Thoracic aorta (tissue), 2 donors: ENCODE data around the gene EFS. TPM values are rescaled to one million over a fixed set of nuclear protein-coding genes. Genes with fewer than 3 reads are reported as not detected.

ENCODE experiments used
- ATAC-seq: fragments of 150-250 bp; one replicate; pipeline ENCODE4 v1.8.0; 2017; ENCODE audit warnings: low read depth; ENCODE audit not compliant: insufficient number of reproducible peaks, low FRiP score
- DNase-seq: peaks from one replicate; pipeline ENCODE4 v3.0.0-alpha.2; 2020; ENCODE audit warnings: low spot score
- H3K27ac ChIP-seq, 2 donors: fragments of 200-600 bp; sonication (generic); 1 replicate in 1 of 2; 2 replicates in 1 of 2; pipeline ENCODE4 v1.5.1; 2016; ENCODE audit warnings: mild to moderate bottlenecking in 2 of 2, moderate library complexity in 2 of 2
- H3K27me3 ChIP-seq: fragments of 200-600 bp; sonication (generic); replicated peaks from 2 replicates; pipeline ENCODE4 v1.6.0; 2016; ENCODE audit warnings: mild to moderate bottlenecking; ENCODE audit not compliant: insufficient read depth
- H3K36me3 ChIP-seq: fragments of 200-600 bp; sonication (generic); one replicate; pipeline ENCODE4 v1.5.1; 2016
- H3K4me1 ChIP-seq, 2 donors: fragments of 200-600 bp; sonication (generic); 1 replicate in 1 of 2; 2 replicates in 1 of 2; pipeline versions ENCODE4 v1.5.1 to v1.6.0; 2016; ENCODE audit warnings: low read depth in 2 of 2, mild to moderate bottlenecking in 1 of 2; ENCODE audit not compliant: control insufficient read depth in 1 of 2
- H3K4me3 ChIP-seq: fragments of 200-600 bp; sonication (generic); 2 replicates; pipeline ENCODE4 v1.5.1; 2016; ENCODE audit warnings: mild to moderate bottlenecking
- H3K9me3 ChIP-seq: fragments of 200-600 bp; sonication (generic); 2 replicates; pipeline ENCODE4 v1.5.1; 2016
- total RNA-seq, 2 donors: library from RNA; depleted of rRNA; stranded (reverse); fragments of >200 nt; gene quantifications; one replicate each; pipeline versions ENCODE4 v1.1.0 to v1.2.3, GENCODE V29; 2016
- TF ChIP-seq, protein P1 (sequence below): fragments of 200-600 bp; sonication (generic); IDR thresholded peaks from one replicate; pipeline ENCODE4 v1.5.1; 2019; ENCODE audit warnings: antibody characterized with exemption

EFS gene
- total RNA-seq, 2 donors from 2014 or later = 23.3 to 38.2 TPM

DNA sequence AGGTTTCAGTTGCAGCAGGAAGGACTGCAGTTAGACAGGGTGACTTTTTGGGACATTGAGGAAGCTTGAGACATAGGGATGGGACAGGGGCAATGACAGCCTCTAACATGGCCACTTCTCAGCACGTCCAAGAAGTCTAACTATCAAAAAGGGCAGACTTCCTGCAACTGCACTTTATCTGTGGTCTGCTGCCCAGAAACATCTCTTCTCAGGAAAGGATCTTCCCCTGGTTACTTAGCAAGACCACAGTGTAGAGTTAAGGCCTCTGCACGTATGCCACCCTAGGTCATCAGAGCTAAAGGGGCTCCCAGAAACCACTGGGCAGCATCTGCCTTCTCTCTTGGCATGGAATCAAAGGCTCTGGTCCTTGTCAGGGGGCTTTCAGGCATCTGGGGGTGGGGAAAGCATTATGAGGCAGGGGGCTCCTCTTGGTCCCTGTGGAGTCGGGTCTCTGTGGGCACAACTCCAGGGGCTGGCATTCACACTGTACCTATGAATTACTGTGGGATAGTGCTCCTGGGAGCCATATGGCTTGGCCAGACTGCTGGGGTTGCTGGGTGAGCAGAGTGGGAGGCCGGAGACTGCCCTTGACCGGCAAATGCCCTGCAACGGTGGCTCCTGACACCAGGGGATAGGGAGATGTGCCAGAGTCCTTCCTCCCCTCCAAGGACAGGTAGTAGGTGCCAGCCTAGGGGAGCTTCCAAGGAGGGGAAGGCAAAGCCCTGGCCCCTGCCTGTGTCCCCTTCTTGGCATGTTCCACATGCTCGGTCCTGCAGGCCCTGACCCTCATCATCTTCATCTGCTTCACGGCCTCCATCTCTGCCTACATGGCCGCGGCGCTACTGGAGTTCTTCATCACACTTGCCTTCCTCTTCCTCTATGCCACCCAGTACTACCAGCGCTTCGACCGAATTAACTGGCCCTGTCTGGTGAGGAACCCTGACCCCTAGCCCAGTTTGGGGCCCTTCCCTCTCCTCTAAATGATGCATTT is 12.9 kb upstream of the EFS start:
- H3K27ac ChIP-seq = peak overlapping the region; percentile 5 to 57
- TF ChIP-seq, protein P1, sequence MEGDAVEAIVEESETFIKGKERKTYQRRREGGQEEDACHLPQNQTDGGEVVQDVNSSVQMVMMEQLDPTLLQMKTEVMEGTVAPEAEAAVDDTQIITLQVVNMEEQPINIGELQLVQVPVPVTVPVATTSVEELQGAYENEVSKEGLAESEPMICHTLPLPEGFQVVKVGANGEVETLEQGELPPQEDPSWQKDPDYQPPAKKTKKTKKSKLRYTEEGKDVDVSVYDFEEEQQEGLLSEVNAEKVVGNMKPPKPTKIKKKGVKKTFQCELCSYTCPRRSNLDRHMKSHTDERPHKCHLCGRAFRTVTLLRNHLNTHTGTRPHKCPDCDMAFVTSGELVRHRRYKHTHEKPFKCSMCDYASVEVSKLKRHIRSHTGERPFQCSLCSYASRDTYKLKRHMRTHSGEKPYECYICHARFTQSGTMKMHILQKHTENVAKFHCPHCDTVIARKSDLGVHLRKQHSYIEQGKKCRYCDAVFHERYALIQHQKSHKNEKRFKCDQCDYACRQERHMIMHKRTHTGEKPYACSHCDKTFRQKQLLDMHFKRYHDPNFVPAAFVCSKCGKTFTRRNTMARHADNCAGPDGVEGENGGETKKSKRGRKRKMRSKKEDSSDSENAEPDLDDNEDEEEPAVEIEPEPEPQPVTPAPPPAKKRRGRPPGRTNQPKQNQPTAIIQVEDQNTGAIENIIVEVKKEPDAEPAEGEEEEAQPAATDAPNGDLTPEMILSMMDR = no peak

DNA sequence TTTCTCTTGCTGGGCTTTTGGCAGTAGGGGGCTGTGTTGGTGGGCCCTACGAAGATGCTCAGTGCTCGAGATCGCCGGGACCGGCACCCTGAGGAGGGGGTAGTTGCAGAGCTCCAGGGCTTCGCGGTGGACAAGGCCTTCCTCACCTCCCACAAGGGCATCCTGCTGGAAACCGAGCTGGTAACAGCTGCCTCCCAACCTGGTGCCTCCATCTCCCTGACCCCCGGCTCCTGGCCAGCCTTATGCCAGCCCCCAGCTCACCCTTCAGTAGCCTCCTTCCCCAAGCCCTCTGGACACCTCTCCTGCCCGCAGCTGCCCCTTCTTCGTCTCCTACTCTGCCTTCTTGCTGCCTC is 12.2 kb upstream of the EFS start:
- peaks cover 0 to 4% of the 10 kb centered on the region in 2 donors for H3K4me1 ChIP-seq
- no peaks in the 10 kb centered on the region for H3K27me3 ChIP-seq
- no peaks in the 10 kb centered on the region for H3K9me3 ChIP-seq
- ATAC-seq (no peak), DNase-seq (no peak)
- H3K27ac ChIP-seq = peak overlapping the region; percentile 5 to 57
- TF ChIP-seq, protein P1 = no peak
- H3K4me3 ChIP-seq = peak overlapping the region; percentile 62
- H3K36me3 ChIP-seq = no peaks in the 10 kb centered on the region

More for the DNA sequence above, 12.9 kb upstream of the EFS start:
- Histone ChIP-seq H3K4me1 (peaks cover 0 to 4% of the 10 kb centered on the region in 2 donors), H3K27me3 (no peaks in the 10 kb centered on the region), H3K9me3 (no peaks in the 10 kb centered on the region), H3K4me3 (no peak overlapping the region), H3K36me3 (no peaks in the 10 kb centered on the region)
- DNase-seq (no peak), ATAC-seq (no peak)

DNA sequence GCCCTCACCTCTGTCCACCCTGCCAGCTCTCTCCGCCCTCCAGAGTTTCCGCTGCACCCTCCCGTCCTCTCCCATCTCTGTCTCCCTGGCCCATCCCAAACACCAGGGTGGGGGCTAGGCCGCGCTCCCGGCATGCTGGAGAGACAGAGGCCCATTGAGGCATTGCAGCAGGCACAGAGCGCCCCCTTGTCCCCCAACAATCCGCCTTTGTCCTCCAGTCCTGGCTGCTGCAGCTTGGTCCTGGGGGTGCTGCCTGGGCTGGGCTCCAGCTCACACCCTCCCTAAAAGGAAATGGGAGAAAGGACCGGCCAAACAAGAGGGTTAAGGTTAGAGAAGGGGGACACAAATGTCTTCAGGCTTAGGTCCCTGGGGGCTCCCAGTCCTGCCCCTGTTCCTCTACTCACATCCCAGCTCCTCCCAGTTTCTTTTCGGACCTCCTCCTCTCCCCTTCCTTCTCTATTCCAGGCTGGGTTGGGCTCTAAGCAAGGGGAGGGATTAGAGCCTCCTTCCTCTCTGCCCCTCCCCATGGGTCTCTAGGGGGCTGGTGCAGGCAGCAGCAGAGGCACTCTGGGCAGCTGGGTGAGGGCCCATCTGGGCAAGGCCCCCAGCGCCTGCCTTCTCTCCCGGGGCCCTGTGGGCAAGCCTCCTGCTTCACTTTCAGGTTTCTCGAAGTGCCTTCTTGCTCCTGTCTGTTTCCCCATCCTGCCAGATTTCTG is 11.7 kb upstream of the EFS start, which contains the start of gene CMTM5:
TSS of gene CMTM5 (plus strand) at position 565 of the 716 bp plus-strand sequence. CDS start 206 bp downstream, outside the sequence.
- TF ChIP-seq, protein P1 = no peak
- Histone ChIP-seq H3K4me1 (peaks cover 0 to 4% of the 10 kb centered on the region in 2 donors), H3K27ac (peak within 1 kb of the TSS; percentile 57), H3K9me3 (no peaks in the 10 kb centered on the region), H3K27me3 (no peaks in the 10 kb centered on the region), H3K4me3 (peak within 1 kb of the TSS; percentile 62), H3K36me3 (no peaks in the 10 kb centered on the region)
- DNase-seq (no peak), ATAC-seq (no peak)

DNA sequence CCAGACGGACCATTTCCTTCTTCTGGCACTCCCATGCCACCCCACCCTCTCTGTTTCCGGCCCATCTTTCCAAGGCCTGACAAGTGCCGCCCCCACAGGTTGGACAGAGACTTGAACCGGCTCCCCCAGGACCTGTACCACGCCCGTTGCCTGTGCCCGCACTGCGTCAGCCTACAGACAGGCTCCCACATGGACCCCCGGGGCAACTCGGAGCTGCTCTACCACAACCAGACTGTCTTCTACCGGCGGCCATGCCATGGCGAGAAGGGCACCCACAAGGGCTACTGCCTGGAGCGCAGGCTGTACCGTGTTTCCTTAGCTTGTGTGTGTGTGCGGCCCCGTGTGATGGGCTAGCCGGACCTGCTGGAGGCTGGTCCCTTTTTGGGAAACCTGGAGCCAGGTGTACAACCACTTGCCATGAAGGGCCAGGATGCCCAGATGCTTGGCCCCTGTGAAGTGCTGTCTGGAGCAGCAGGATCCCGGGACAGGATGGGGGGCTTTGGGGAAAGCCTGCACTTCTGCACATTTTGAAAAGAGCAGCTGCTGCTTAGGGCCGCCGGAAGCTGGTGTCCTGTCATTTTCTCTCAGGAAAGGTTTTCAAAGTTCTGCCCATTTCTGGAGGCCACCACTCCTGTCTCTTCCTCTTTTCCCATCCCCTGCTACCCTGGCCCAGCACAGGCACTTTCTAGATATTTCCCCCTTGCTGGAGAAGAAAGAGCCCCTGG is 10.7 kb upstream of the EFS start:
- H3K4me3 ChIP-seq = no peak overlapping the region
- no peak overlapping the region for H3K27ac ChIP-seq
- no peaks in the 10 kb centered on the region for H3K9me3 ChIP-seq
- TF ChIP-seq, protein P1 = no peak
- H3K27me3 ChIP-seq = no peaks in the 10 kb centered on the region
- H3K36me3 ChIP-seq = no peaks in the 10 kb centered on the region
- ATAC-seq (no peak), DNase-seq (no peak)
- peaks cover 0 to 4% of the 10 kb centered on the region in 2 donors for H3K4me1 ChIP-seq
